NB4 (cell line): Measurements from ENCODE around the gene PLXDC2.

Experiments
- DNase-seq: peaks from one replicate; pipeline ENCODE4 v3.0.0; 2010; ENCODE audit warnings: low read depth
- H3K4me3 ChIP-seq: one replicate; pipeline ENCODE4 v1.5.1; 2011; ENCODE audit warnings: mild to moderate bottlenecking, low read depth, low read length, moderate library complexity
- CTCF ChIP-seq: IDR thresholded peaks from one replicate; pipeline ENCODE4 v1.5.1; 2012; ENCODE audit warnings: low read depth, low read length
- MAX ChIP-seq: IDR thresholded peaks from 2 replicates; pipeline ENCODE4 v1.6.1; 2011; ENCODE audit warnings: low read depth, low read length
- MYC ChIP-seq: IDR thresholded peaks from 2 replicates; pipeline ENCODE4 v1.6.1; 2011; ENCODE audit warnings: low read depth, low read length
- POLR2A ChIP-seq: IDR thresholded peaks from 2 replicates; pipeline ENCODE4 v1.6.1; 2011; ENCODE audit warnings: mild to moderate bottlenecking; ENCODE audit not compliant: insufficient read length; ENCODE audit errors: extremely low read depth

Gene PLXDC2

GRCh38 chr10:20105236-20105635 lies 289.0 kb downstream of the PLXDC2 start:
- TF ChIP-seq MYC: no peak
- no peak for TF ChIP-seq POLR2A
- no peak for TF ChIP-seq MAX
- no peak for TF ChIP-seq CTCF
- no peak for DNase-seq

GRCh38 chr10:20105931-20106330 lies 289.7 kb downstream of the PLXDC2 start:
- no peak for DNase-seq
- TF ChIP-seq MYC: no peak
- TF ChIP-seq POLR2A: no peak
- TF ChIP-seq CTCF: no peak
- no peak for TF ChIP-seq MAX
- no peak overlapping the region for H3K4me3 ChIP-seq

More at GRCh38 chr10:20105236-20105635, 289.0 kb downstream of the PLXDC2 start:
- H3K4me3 ChIP-seq: no peak overlapping the region

- no peak overlapping the region for H3K4me3 ChIP-seq
- no peak for DNase-seq
- no peak for TF ChIP-seq CTCF
- no peak for TF ChIP-seq MAX
- TF ChIP-seq POLR2A: no peak
- no peak for TF ChIP-seq MYC
Observed at GRCh38 chr10:20108021-20108420, 291.8 kb downstream of the PLXDC2 start.

GRCh38 chr10:20109613-20110012 lies 293.4 kb downstream of the PLXDC2 start:
- DNase-seq: no peak
- TF ChIP-seq CTCF (no peak), MYC (no peak), MAX (no peak), POLR2A (no peak)
- no peak overlapping the region for H3K4me3 ChIP-seq

- no peak overlapping the region for H3K4me3 ChIP-seq
- no peak for DNase-seq
- TF ChIP-seq POLR2A (no peak), MAX (no peak), MYC (no peak), CTCF (no peak)
Observed at GRCh38 chr10:20110125-20111100, 294.2 kb downstream of the PLXDC2 start.
